Natural killer cell (primary cell): ENCODE data around the gene C6orf132. TPM values are rescaled to one million over a fixed set of nuclear protein-coding genes. Genes with fewer than 3 reads are reported as not detected.
A peak's percentile ranks its signal among the peaks of the same experiment; 100 is the strongest.

ENCODE experiments used
- ATAC-seq, 3 donors: fragments of 150-1000 bp in 2 of 3; fragments of 200-7000 bp in 1 of 3; cut with Tn5 transposase; 1 replicate in 1 of 3; 2 replicates in 2 of 3; pipeline ENCODE4 v1.10.0; 2021; ENCODE audit warnings: mild to moderate bottlenecking in 2 of 3, moderate library complexity in 2 of 3
- DNase-seq, 2 donors: peaks; one replicate each; pipeline versions ENCODE4 v3.0.0 to v3.0.0-alpha.2; 2013 to 2021; ENCODE audit warnings: mixed read lengths in 1 of 2
- H3K27ac ChIP-seq: one replicate; pipeline ENCODE4 v1.5.1; 2013; ENCODE audit warnings: mild to moderate bottlenecking, low read length
- H3K27me3 ChIP-seq: one replicate; pipeline ENCODE4 v1.6.1; 2013; ENCODE audit warnings: low read length; ENCODE audit not compliant: control insufficient read depth, insufficient read depth
- H3K36me3 ChIP-seq: one replicate; pipeline ENCODE4 v1.6.1; 2013; ENCODE audit warnings: low read length; ENCODE audit not compliant: control insufficient read depth, insufficient read depth
- H3K4me1 ChIP-seq: one replicate; pipeline ENCODE4 v1.6.1; 2013; ENCODE audit warnings: low read length; ENCODE audit not compliant: control insufficient read depth, insufficient read depth
- H3K4me3 ChIP-seq: one replicate; pipeline ENCODE4 v1.5.1; 2013; ENCODE audit warnings: low read length
- H3K9me3 ChIP-seq: one replicate; pipeline ENCODE4 v1.6.1; 2013; ENCODE audit warnings: low read length; ENCODE audit not compliant: control insufficient read depth, insufficient read depth
- H3K27ac Mint-ChIP-seq, 2 donors: one replicate each; pipeline ENCODE4 v1.8.0; 2022; ENCODE audit warnings: mild to moderate bottlenecking in 2 of 2, mixed read lengths in 2 of 2, moderate library complexity in 1 of 2
- H3K27me3 Mint-ChIP-seq, 2 donors: one replicate each; pipeline ENCODE4 v1.8.0; 2022; ENCODE audit warnings: low read depth in 2 of 2, mixed read lengths in 2 of 2
- H3K36me3 Mint-ChIP-seq: one replicate; pipeline ENCODE4 v1.8.0; 2022; ENCODE audit warnings: mixed read lengths
- H3K4me1 Mint-ChIP-seq, 2 donors: one replicate each; pipeline ENCODE4 v1.8.0; 2022; ENCODE audit warnings: mixed read lengths in 2 of 2
- H3K4me3 Mint-ChIP-seq: one replicate; pipeline ENCODE4 v1.8.0; 2022; ENCODE audit warnings: mild to moderate bottlenecking, moderate library complexity, mixed read lengths
- H3K9me3 Mint-ChIP-seq, 2 donors: one replicate each; pipeline ENCODE4 v1.8.0; 2022; ENCODE audit warnings: mixed read lengths in 2 of 2
- WGBS: methylation state at CpG from one replicate; pipeline ENCODE4 v1.1.7; 2013; ENCODE audit warnings: missing lambda C conversion rate; ENCODE audit not compliant: insufficient coverage; 5-methylcytosine and 5-hydroxymethylcytosine counted together
- intact Hi-C: fragments of 100-400 bp; cut with micrococcal nuclease; formaldehyde crosslinking; loops from one replicate; pipeline ENCODE4 v1.14.2; 2022
- total RNA-seq, 4 donors: library from RNA; stranded (reverse); fragments of 120-200 nt in 1 of 4; gene quantifications; one replicate each; pipeline versions ENCODE4 v1.2.3 to v1.2.4, GENCODE V29; 2013 to 2022
- TF ChIP-seq, protein P1 (sequence below): fragments of 200-600 bp; IDR thresholded peaks from one replicate; pipeline ENCODE4 v1.8.0; 2022; ENCODE audit warnings: antibody characterized with exemption

C6orf132 gene
- total RNA-seq, 3 donors from 2014 or later (not counting 1 experiment from before 2014, with no cell fraction given), result 0.05 to 0.15 (median 0.14) TPM

DNA sequence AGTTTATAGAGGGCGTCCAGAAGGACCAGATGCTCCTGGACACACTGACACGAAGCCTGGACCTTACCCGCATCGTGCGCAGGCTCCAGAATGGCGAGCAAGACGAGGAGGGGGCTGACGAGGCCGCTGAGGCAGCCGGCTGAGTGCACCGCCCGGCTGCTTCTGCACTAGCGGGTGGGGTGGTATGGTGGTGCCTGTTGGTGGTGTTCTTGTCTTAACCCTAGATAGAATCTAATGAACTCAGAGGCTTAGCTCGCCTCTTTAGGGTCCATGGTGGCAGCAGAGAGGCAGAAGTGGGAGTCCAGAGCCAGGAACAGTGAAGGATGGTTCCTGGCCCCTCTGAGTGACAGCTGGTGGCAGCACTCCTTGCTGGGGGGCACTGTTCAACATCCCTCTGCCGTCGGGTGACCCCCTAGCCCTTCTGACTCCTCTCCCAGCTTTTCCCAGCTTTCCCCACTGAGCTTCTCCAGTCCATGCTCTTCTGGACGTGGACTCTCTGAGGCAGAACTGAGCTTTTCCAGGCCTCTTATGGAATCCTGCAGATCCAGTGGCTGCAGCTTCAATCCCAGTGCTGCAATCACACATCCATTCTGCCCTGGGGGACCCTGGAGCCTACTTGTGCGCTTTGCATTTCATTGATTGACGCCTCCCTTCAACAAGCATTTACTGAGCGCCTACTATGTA is 37.0 kb upstream of the C6orf132 start:
- ATAC-seq, result no peak
- H3K4me3 Mint-ChIP-seq, result no peak overlapping the region

DNA sequence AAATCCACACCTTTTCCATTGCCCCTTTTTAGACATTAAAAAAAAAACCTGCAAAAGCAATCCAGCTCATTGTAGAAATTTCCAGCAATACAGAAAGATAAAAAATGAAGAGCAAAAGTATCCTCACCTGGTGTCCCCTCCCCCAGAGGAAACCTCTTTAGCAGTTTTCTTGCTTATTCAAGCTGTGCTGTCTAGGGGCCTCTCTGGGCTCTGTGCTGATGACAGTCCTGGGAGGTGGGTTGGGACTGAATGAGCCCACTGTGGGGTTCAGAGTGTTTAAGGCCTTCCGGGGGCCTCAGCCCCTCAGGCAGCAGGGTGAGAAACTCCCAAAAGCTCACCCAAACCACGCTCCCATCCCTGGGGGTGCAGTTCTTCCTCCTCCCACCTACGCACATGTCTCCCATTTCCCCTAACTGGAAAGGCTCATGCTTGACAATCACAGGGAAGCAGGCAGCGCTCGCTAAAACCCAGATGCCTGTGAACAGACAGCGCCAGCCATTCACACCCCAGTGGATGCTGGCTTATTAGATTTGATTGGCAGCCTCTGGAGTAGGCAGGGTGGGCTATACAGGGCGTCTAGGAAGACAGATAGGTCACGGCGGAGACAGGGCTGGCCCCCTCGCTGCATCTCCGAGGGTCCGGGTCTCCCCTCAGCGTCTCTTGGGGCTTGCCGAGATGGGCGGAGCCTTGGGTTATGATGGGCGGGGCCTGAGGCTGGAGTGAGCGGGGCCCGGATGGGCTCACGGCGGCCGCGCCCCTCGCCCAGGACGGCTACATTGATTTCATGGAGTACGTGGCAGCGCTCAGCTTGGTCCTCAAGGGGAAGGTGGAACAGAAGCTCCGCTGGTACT is 35.3 kb upstream of the C6orf132 start:
- Mint-ChIP-seq H3K36me3 (no peaks in the 10 kb centered on the region), H3K27ac (no peak overlapping the region), H3K9me3 (no peaks in the 10 kb centered on the region), H3K27me3 (peaks cover 7 to 9% of the 10 kb centered on the region in 2 donors), H3K4me3 (no peak overlapping the region), H3K4me1 (peaks cover 0 to 5% of the 10 kb centered on the region in 2 donors)
- TF ChIP-seq, protein P1, sequence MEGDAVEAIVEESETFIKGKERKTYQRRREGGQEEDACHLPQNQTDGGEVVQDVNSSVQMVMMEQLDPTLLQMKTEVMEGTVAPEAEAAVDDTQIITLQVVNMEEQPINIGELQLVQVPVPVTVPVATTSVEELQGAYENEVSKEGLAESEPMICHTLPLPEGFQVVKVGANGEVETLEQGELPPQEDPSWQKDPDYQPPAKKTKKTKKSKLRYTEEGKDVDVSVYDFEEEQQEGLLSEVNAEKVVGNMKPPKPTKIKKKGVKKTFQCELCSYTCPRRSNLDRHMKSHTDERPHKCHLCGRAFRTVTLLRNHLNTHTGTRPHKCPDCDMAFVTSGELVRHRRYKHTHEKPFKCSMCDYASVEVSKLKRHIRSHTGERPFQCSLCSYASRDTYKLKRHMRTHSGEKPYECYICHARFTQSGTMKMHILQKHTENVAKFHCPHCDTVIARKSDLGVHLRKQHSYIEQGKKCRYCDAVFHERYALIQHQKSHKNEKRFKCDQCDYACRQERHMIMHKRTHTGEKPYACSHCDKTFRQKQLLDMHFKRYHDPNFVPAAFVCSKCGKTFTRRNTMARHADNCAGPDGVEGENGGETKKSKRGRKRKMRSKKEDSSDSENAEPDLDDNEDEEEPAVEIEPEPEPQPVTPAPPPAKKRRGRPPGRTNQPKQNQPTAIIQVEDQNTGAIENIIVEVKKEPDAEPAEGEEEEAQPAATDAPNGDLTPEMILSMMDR, result no peak
- Histone ChIP-seq H3K27me3 (no peaks in the 10 kb centered on the region), H3K27ac (no peak overlapping the region), H3K9me3 (no peaks in the 10 kb centered on the region), H3K4me1 (peaks cover 7% of the 10 kb centered on the region), H3K36me3 (no peaks in the 10 kb centered on the region), H3K4me3 (no peak overlapping the region)
- peak in 2 of 3 donors; percentile 40 to 53 for ATAC-seq
- 31% methylated on average over 27 of the region's 27 CpGs for WGBS
- intact Hi-C loops, result no loop called here
- DNase-seq, result peak in 1 of 2 donors; percentile 16

More for the DNA sequence above, 37.0 kb upstream of the C6orf132 start:
- Histone ChIP-seq H3K4me3 (no peak overlapping the region), H3K27ac (no peak overlapping the region), H3K36me3 (no peaks in the 10 kb centered on the region), H3K27me3 (no peaks in the 10 kb centered on the region), H3K9me3 (no peaks in the 10 kb centered on the region), H3K4me1 (peaks cover 7% of the 10 kb centered on the region)
- H3K36me3 Mint-ChIP-seq, result no peaks in the 10 kb centered on the region
- intact Hi-C loops, result no loop called here
- no peaks in the 10 kb centered on the region for H3K9me3 Mint-ChIP-seq
- TF ChIP-seq, protein P1, result no peak
- DNase-seq, result no peak
- no peak overlapping the region for H3K27ac Mint-ChIP-seq
- H3K27me3 Mint-ChIP-seq, result peaks cover 7 to 9% of the 10 kb centered on the region in 2 donors
- peaks cover 0 to 5% of the 10 kb centered on the region in 2 donors for H3K4me1 Mint-ChIP-seq
- WGBS, result 92% methylated on average over 19 of the region's 20 CpGs

DNA sequence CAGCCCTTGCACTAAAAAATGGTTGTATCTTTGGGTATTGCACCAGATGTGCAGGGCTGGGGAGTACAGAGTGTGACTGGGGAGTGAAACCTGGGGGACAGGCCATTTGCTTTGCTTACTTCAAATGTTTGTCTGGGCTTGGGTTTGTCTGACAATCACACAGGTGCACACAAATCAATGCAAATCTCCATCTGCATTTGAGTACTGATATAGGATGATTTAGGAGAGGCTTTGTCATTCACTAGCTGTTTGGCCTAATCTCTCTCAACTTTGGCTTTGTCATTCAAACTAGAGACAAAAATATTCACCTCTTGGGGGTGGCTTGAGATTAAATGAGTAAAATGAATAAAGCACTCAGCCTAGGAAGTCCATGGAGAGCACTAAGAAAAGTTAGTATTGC is 34.6 kb upstream of the C6orf132 start:
- Histone ChIP-seq H3K4me1 (peaks cover 7% of the 10 kb centered on the region), H3K27ac (no peak overlapping the region), H3K36me3 (no peaks in the 10 kb centered on the region), H3K4me3 (no peak overlapping the region), H3K27me3 (no peaks in the 10 kb centered on the region), H3K9me3 (no peaks in the 10 kb centered on the region)
- Mint-ChIP-seq H3K27ac (no peak overlapping the region), H3K4me3 (no peak overlapping the region), H3K27me3 (peaks cover 7 to 9% of the 10 kb centered on the region in 2 donors), H3K9me3 (no peaks in the 10 kb centered on the region), H3K36me3 (no peaks in the 10 kb centered on the region), H3K4me1 (peaks cover 0 to 5% of the 10 kb centered on the region in 2 donors)
- intact Hi-C loops, result no loop called here
- ATAC-seq, result no peak
- DNase-seq, result no peak
- TF ChIP-seq, protein P1, result no peak
